SK-N-SH (cell line): ENCODE measurements around the gene C15orf40. TPM values are rescaled to one million over a fixed set of nuclear protein-coding genes. Genes with fewer than 3 reads are reported as not detected.

ENCODE experiments used
- CTCF ChIA-PET: fragments of 300-600, 350-600 bp; formaldehyde crosslinking; extraction: SDS; loops from one replicate; lab custom pipeline; 2021; lab: Yijun Ruan, JAX
- POLR2A ChIA-PET: fragments of 350-600 bp; sonication (Branson Sonifier 250); formaldehyde crosslinking; extraction: SDS; loops from one replicate; lab custom pipeline; 2020; ENCODE audit warnings: antibody characterized with exemption, inconsistent platforms; lab: Yijun Ruan, JAX
- DNase-seq: peaks from one replicate; pipeline ENCODE4 v3.0.0; 2012
- H2AFZ ChIP-seq: fragments of 200-600 bp; sonication (generic); 2 replicates; pipeline ENCODE4 v1.8.1; 2016; ENCODE audit warnings: antibody characterized with exemption, mild to moderate bottlenecking, low read depth
- H3F3A ChIP-seq: fragments of 200-600 bp; sonication (generic); replicated peaks from 2 replicates; pipeline ENCODE3; 2016; ENCODE audit warnings: antibody characterized with exemption, mild to moderate bottlenecking; ENCODE audit not compliant: insufficient read depth
- H3K27ac ChIP-seq, 2 experiments: fragments of 200-500 bp in 1 of 2; fragments of 200-600 bp in 1 of 2; sonication (Bioruptor generic) in 1 of 2; sonication (generic), shearing (Covaris generic) in 1 of 2; 2 replicates each; pipeline versions ENCODE4 v1.5.1 to v1.6.1; 2014 to 2016; ENCODE audit warnings: low read depth in 2 of 2, inconsistent platforms in 1 of 2, low read length in 1 of 2, mild to moderate bottlenecking in 1 of 2, mixed read lengths in 1 of 2
- H3K27me3 ChIP-seq: fragments of 200-600 bp; sonication (generic), shearing (Covaris generic); 2 replicates; pipeline ENCODE4 v1.6.1; 2016; ENCODE audit warnings: mixed run types; ENCODE audit not compliant: insufficient read depth
- H3K36me3 ChIP-seq, 2 experiments: fragments of 200-500 bp in 1 of 2; fragments of 200-600 bp in 1 of 2; sonication (Bioruptor generic) in 1 of 2; sonication (generic) in 1 of 2; replicated peaks in 1 of 2; 2 replicates each; pipeline versions ENCODE3 to v1.5.1; 2014 to 2016; ENCODE audit warnings: low read length in 1 of 2, mild to moderate bottlenecking in 1 of 2; ENCODE audit not compliant: insufficient read depth in 2 of 2, control insufficient read depth in 1 of 2
- H3K4me1 ChIP-seq, 2 experiments: fragments of 200-500 bp in 1 of 2; fragments of 200-600 bp in 1 of 2; sonication (Bioruptor generic) in 1 of 2; sonication (generic), shearing (Covaris generic) in 1 of 2; 2 replicates each; pipeline versions ENCODE4 v1.5.1 to v1.6.1; 2014 to 2016; ENCODE audit warnings: low read depth in 1 of 2, low read length in 1 of 2, mixed run types in 1 of 2; ENCODE audit not compliant: insufficient read depth in 2 of 2, control insufficient read depth in 1 of 2
- H3K4me2 ChIP-seq: fragments of 200-600 bp; sonication (generic), shearing (Covaris generic); 2 replicates; pipeline ENCODE4 v1.6.1; 2017; ENCODE audit warnings: mixed run types
- H3K4me3 ChIP-seq, 2 experiments: fragments of 200-500 bp in 1 of 2; fragments of 200-600 bp in 1 of 2; sonication (Bioruptor generic) in 1 of 2; sonication (generic), shearing (Covaris generic) in 1 of 2; 2 replicates each; pipeline versions ENCODE4 v1.5.1 to v1.8.1; 2014 to 2016; ENCODE audit warnings: low read depth in 2 of 2, inconsistent platforms in 1 of 2, low read length in 1 of 2, mild to moderate bottlenecking in 1 of 2, mixed read lengths in 1 of 2, moderate library complexity in 1 of 2
- H3K79me2 ChIP-seq: fragments of 200-600 bp; sonication (generic); 2 replicates; pipeline ENCODE4 v1.8.1; 2017; ENCODE audit warnings: mild to moderate bottlenecking; ENCODE audit not compliant: insufficient read depth
- H3K9ac ChIP-seq: fragments of 200-600 bp; sonication (generic); 2 replicates; pipeline ENCODE4 v1.6.1; 2017; ENCODE audit warnings: mixed run types
- H3K9me2 ChIP-seq: fragments of 200-600 bp; sonication (generic); 2 replicates; pipeline ENCODE4 v1.6.1; 2017; ENCODE audit warnings: mixed run types
- H3K9me3 ChIP-seq: fragments of 200-600 bp; sonication (generic); 2 replicates; pipeline ENCODE4 v1.6.1; 2017; ENCODE audit warnings: mixed run types, mild to moderate bottlenecking, moderate library complexity
- H4K20me1 ChIP-seq: fragments of 200-600 bp; sonication (generic); 2 replicates; pipeline ENCODE4 v1.6.1; 2017; ENCODE audit warnings: mild to moderate bottlenecking, mixed run types; ENCODE audit not compliant: insufficient read depth
- EP300 ChIP-seq, 2 experiments: IDR thresholded peaks; 2 replicates each; pipeline versions ENCODE4 v1.4.0 to v1.6.1; 2012; ENCODE audit warnings: borderline replicate concordance in 1 of 2, low read depth in 1 of 2, low read length in 1 of 2
- EZH2phosphoT487 ChIP-seq: fragments of 200-600 bp; sonication (generic); IDR thresholded peaks from 2 replicates; pipeline ENCODE4 v1.6.1; 2017; ENCODE audit warnings: low read depth, mixed run types, mild to moderate bottlenecking, antibody characterized with exemption, moderate library complexity, borderline replicate concordance
- FOSL2 ChIP-seq: IDR thresholded peaks from 2 replicates; pipeline ENCODE4 v1.4.0; 2012; ENCODE audit warnings: low read depth, mild to moderate bottlenecking, moderate library complexity, borderline replicate concordance
- FOXJ3 ChIP-seq: sonication (generic); formaldehyde crosslinking; IDR thresholded peaks from 2 replicates; pipeline ENCODE4 v1.5.1; 2020; ENCODE audit warnings: mild to moderate bottlenecking, missing genetic modification reagents
- FOXM1 ChIP-seq: IDR thresholded peaks from 2 replicates; pipeline ENCODE4 v1.4.0; 2012; ENCODE audit warnings: low read depth, mild to moderate bottlenecking
- GABPA ChIP-seq: IDR thresholded peaks from 2 replicates; pipeline ENCODE4 v1.4.0; 2012; ENCODE audit warnings: low read depth, mild to moderate bottlenecking
- JUND ChIP-seq: IDR thresholded peaks from 2 replicates; pipeline ENCODE4 v1.4.0; 2012
- MXI1 ChIP-seq: IDR thresholded peaks from 2 replicates; pipeline ENCODE4 v1.6.1; 2012; ENCODE audit warnings: mild to moderate bottlenecking, low read depth, low read length, improper control_type of control experiment
- POLR2AphosphoS5 ChIP-seq: IDR thresholded peaks from 2 replicates; pipeline ENCODE4 v1.6.1; 2012; ENCODE audit warnings: low read depth, low read length
- RCOR1 ChIP-seq: fragments of 150-350 bp; IDR thresholded peaks from 2 replicates; pipeline ENCODE4 v1.6.1; 2017; ENCODE audit warnings: antibody characterized with exemption, low read length
- RXRA ChIP-seq: IDR thresholded peaks from 2 replicates; pipeline ENCODE4 v1.4.0; 2012; ENCODE audit warnings: low read depth, mild to moderate bottlenecking, borderline replicate concordance
- TAF1 ChIP-seq: IDR thresholded peaks from 2 replicates; pipeline ENCODE4 v1.6.1; 2012; ENCODE audit warnings: low read depth, mild to moderate bottlenecking, low read length, moderate library complexity, borderline replicate concordance
- TCF12 ChIP-seq: IDR thresholded peaks from 2 replicates; pipeline ENCODE4 v1.4.0; 2012
- YY1 ChIP-seq: IDR thresholded peaks from 2 replicates; pipeline ENCODE4 v1.4.0; 2012; ENCODE audit warnings: low read depth, mild to moderate bottlenecking
- WGBS: methylation state at CpG from one replicate; pipeline ENCODE4 v1.1.6; 2017; ENCODE audit warnings: low lambda C conversion rate; 5-methylcytosine and 5-hydroxymethylcytosine counted together
- polyA plus RNA-seq, 3 experiments: library from polyadenylated mRNA; depleted of rRNA; stranded (reverse); fragments of >200 nt; gene quantifications; 2 replicates each; pipeline ENCODE4 v1.2.3, GENCODE V29; 2012
- TF ChIP-seq, protein P1 (sequence below): IDR thresholded peaks from 2 replicates; pipeline ENCODE4 v1.4.0; 2012; ENCODE audit warnings: low read depth, borderline replicate concordance
- TF ChIP-seq, protein P2 (sequence below): fragments of 150-350 bp; IDR thresholded peaks from 2 replicates; pipeline ENCODE4 v1.6.1; 2016; ENCODE audit warnings: mild to moderate bottlenecking, low read depth, low read length
- TF ChIP-seq, protein P3 (sequence below): IDR thresholded peaks from 2 replicates; pipeline ENCODE4 v1.4.0; 2012; ENCODE audit warnings: low read depth
- TF ChIP-seq, protein P4 (sequence below): IDR thresholded peaks from 2 replicates; pipeline ENCODE4 v1.4.0; 2012; ENCODE audit warnings: low read depth, borderline replicate concordance
- TF ChIP-seq, protein P5 (sequence below): IDR thresholded peaks from 2 replicates; pipeline ENCODE4; 2012

The C15orf40 gene
- polyA plus RNA-seq, 1 of the 3 experiments (the other 2 are of a cell fraction) = 44.1 TPM

DNA sequence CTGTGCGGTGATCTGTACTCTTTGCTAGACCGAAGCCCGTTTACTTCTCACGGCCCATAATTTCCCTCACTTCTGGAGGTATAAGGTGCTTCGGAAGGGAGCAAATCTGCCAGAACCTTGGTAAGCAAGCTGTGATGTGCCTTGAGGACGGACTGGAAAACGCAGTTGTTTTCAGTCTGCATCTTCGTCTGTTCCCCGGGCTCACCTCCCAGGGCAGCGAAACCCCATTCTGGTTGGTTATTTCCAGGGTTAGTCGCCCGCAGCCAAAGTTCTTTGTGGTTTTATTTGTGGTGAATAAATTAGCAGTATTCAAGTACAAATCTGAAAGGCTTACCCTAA lies 25.0 kb downstream of the C15orf40 start:
- peak overlapping the region; percentile 69 to 94 for H3K27ac ChIP-seq
- ChIA-PET CTCF (interaction anchor here (0.7 to 3.6 kb wide), 10 partner anchors 13 to 446 kb away, joined by 3 to 18 read pairs (median 4); partner anchors contain the start of genes C15orf40 and RPS17), POLR2A (interaction anchor here (0.7 to 1.7 kb wide), 4 partner anchors 10 to 446 kb away, joined by 3 to 16 read pairs (median 5); partner anchors contain the start of gene RPS17)
- no peaks in the 10 kb centered on the region for H3K9me3 ChIP-seq
- peaks cover 17 to 29% of the 10 kb centered on the region in 2 experiments for H3K36me3 ChIP-seq
- peak overlapping the region; percentile 88 to 92 for H3K4me3 ChIP-seq
- peaks cover 29% of the 10 kb centered on the region for H3K79me2 ChIP-seq
- WGBS = 1% methylated on average over 11 of the region's 12 CpGs
- H3K27me3 ChIP-seq = no peaks in the 10 kb centered on the region
- peak overlapping the region; percentile 83 for H2AFZ ChIP-seq
- peaks cover 4% of the 10 kb centered on the region for H3F3A ChIP-seq
- no peak for DNase-seq
- no peak for TF ChIP-seq RCOR1
- TF ChIP-seq POLR2AphosphoS5 = no peak
- TF ChIP-seq EP300 (IDR thresholded peaks at IDR 0.05; ENCODE audit: borderline replicate concordance in 1 of 2, low read depth in 1 of 2, low read length in 1 of 2) = no peak
- no peak for TF ChIP-seq EZH2phosphoT487
- TF ChIP-seq, protein P1, sequence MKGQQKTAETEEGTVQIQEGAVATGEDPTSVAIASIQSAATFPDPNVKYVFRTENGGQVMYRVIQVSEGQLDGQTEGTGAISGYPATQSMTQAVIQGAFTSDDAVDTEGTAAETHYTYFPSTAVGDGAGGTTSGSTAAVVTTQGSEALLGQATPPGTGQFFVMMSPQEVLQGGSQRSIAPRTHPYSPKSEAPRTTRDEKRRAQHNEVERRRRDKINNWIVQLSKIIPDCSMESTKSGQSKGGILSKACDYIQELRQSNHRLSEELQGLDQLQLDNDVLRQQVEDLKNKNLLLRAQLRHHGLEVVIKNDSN = no peak
- TF ChIP-seq JUND = no peak
- no peak for TF ChIP-seq RXRA
- TF ChIP-seq, protein P2, sequence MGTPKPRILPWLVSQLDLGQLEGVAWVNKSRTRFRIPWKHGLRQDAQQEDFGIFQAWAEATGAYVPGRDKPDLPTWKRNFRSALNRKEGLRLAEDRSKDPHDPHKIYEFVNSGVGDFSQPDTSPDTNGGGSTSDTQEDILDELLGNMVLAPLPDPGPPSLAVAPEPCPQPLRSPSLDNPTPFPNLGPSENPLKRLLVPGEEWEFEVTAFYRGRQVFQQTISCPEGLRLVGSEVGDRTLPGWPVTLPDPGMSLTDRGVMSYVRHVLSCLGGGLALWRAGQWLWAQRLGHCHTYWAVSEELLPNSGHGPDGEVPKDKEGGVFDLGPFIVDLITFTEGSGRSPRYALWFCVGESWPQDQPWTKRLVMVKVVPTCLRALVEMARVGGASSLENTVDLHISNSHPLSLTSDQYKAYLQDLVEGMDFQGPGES = no peak
- no peak for TF ChIP-seq FOXJ3
- no peaks in the 10 kb centered on the region for H4K20me1 ChIP-seq
- peaks cover 8 to 10% of the 10 kb centered on the region in 2 experiments; a peak in 3 of 4 replicates for H3K4me1 ChIP-seq
- H3K4me2 ChIP-seq = peak overlapping the region; percentile 81
- peak overlapping the region; percentile 80 for H3K9ac ChIP-seq
- no peaks in the 10 kb centered on the region for H3K9me2 ChIP-seq

DNA sequence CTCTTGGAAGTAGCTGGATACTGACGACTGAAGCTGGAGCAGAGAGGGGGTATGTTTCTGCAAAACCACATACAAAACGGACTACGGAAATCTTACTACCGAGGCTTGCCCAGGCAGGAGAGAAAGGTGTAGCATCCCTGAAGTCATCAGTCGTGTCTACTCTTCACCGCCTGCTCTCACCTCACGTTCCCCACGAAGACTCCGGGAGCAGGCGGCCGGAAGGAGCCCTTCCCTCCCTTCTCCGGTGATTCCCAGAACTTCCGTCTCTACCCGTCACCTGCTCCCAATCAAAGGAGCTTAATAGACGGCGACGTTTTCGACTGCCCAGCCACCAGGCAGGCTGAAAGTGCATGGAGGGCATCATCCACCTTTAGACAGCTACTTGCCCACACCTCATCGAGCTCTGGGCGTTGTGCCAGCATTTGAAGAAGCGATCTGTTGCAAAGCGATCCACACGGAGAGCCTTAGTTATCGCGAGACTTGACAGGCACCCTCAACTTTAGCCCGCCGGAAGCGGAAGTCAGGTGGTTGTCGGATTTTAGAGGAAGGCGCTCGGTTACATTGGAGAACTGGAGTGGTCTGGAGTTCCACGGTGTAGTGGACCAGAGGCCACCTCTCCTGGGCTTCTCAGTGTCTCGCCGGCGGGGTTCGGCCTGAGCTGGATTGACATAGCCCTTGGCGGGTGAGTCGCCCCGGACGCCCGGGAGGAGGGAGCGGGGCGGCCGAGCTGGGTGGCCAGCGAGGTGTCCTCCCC lies 25.6 kb downstream of the C15orf40 start, which contains the start of gene RAMAC:
TSS of gene RAMAC (plus strand) at position 523 of the 754 bp plus-strand sequence. CDS start 2,809 bp downstream, outside the sequence.
- Histone ChIP-seq H3K4me2 (peak within 1 kb of the TSS; percentile 81), H3K9me3 (no peaks in the 10 kb centered on the region), H3K79me2 (peaks cover 29% of the 10 kb centered on the region), H3K4me3 (peak within 1 kb of the TSS; percentile 88 to 92), H3K4me1 (peaks cover 8 to 10% of the 10 kb centered on the region in 2 experiments; a peak in 3 of 4 replicates), H3K9me2 (no peaks in the 10 kb centered on the region), H3K27ac (peak within 1 kb of the TSS; percentile 69 to 94), H3K27me3 (no peaks in the 10 kb centered on the region), H4K20me1 (no peaks in the 10 kb centered on the region), H3K9ac (peak within 1 kb of the TSS; percentile 80), H3F3A (peaks cover 3% of the 10 kb centered on the region), H2AFZ (peak within 1 kb of the TSS; percentile 83), H3K36me3 (peaks cover 14 to 27% of the 10 kb centered on the region in 2 experiments)
- WGBS = under 1% methylated on average over 32 of the region's 45 CpGs
- ChIA-PET CTCF (interaction anchor here (0.7 to 3.6 kb wide), 12 partner anchors 13 to 446 kb away, joined by 3 to 18 read pairs (median 4); partner anchors contain the start of genes C15orf40 and RPS17), POLR2A (interaction anchor here (0.7 to 1.7 kb wide), 6 partner anchors 9 to 445 kb away, joined by 3 to 16 read pairs (median 3); partner anchors contain the start of genes C15orf40 and RPS17)
- peak; percentile 87 for DNase-seq
- TF ChIP-seq FOSL2 (no peak), TCF12 (0 out of 2 replicates have a peak, but pooled peaks have one; percentile 17), MXI1 (peak; percentile 74), YY1 (no peak), RXRA (no peak), GABPA (peak; percentile 87), FOXM1 (no peak), EZH2phosphoT487 (no peak), TAF1 (no peak; the same call in 1 of the 2 replicates)
- TF ChIP-seq, protein P2 = no peak
- TF ChIP-seq, protein P3, sequence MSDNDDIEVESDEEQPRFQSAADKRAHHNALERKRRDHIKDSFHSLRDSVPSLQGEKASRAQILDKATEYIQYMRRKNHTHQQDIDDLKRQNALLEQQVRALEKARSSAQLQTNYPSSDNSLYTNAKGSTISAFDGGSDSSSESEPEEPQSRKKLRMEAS = peak; percentile 99
- TF ChIP-seq, protein P4, sequence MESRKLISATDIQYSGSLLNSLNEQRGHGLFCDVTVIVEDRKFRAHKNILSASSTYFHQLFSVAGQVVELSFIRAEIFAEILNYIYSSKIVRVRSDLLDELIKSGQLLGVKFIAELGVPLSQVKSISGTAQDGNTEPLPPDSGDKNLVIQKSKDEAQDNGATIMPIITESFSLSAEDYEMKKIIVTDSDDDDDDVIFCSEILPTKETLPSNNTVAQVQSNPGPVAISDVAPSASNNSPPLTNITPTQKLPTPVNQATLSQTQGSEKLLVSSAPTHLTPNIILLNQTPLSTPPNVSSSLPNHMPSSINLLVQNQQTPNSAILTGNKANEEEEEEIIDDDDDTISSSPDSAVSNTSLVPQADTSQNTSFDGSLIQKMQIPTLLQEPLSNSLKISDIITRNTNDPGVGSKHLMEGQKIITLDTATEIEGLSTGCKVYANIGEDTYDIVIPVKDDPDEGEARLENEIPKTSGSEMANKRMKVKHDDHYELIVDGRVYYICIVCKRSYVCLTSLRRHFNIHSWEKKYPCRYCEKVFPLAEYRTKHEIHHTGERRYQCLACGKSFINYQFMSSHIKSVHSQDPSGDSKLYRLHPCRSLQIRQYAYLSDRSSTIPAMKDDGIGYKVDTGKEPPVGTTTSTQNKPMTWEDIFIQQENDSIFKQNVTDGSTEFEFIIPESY = peak; percentile 97
- TF ChIP-seq, protein P5, sequence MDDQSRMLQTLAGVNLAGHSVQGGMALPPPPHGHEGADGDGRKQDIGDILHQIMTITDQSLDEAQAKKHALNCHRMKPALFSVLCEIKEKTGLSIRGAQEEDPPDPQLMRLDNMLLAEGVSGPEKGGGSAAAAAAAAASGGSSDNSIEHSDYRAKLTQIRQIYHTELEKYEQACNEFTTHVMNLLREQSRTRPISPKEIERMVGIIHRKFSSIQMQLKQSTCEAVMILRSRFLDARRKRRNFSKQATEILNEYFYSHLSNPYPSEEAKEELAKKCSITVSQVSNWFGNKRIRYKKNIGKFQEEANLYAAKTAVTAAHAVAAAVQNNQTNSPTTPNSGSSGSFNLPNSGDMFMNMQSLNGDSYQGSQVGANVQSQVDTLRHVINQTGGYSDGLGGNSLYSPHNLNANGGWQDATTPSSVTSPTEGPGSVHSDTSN = 0 out of 2 replicates have a peak, but pooled peaks have one; percentile 5
